H9 (cell line): Measurements from ENCODE around the gene ATAT1. TPM values are rescaled to one million over a fixed set of nuclear protein-coding genes. Genes with fewer than 3 reads are reported as not detected.

Experiments used
- DNase-seq: peaks from one replicate; pipeline ENCODE4 v3.0.0-alpha.2; 2017
- H2AFZ ChIP-seq: one replicate; pipeline ENCODE4 v1.6.1; 2013; ENCODE audit warnings: mild to moderate bottlenecking, low read length, control low read depth, moderate library complexity
- H2AK5ac ChIP-seq: 2 replicates; pipeline ENCODE4 v1.6.1; 2013; ENCODE audit warnings: low read length, control low read depth, mixed read lengths; ENCODE audit not compliant: insufficient read length
- H2BK120ac ChIP-seq: one replicate; pipeline ENCODE4 v1.6.1; 2013; ENCODE audit warnings: low read depth, mild to moderate bottlenecking, low read length, control low read depth, inconsistent platforms; ENCODE audit not compliant: poor library complexity, severe bottlenecking
- H2BK12ac ChIP-seq: 2 replicates; pipeline ENCODE4 v1.6.1; 2013; ENCODE audit warnings: low read length, control low read depth, mixed read lengths, low read depth; ENCODE audit not compliant: insufficient read length
- H2BK15ac ChIP-seq: 2 replicates; pipeline ENCODE4 v1.6.1; 2013; ENCODE audit warnings: low read depth, low read length, control low read depth
- H2BK20ac ChIP-seq: one replicate; pipeline ENCODE4 v1.6.1; 2013; ENCODE audit warnings: low read depth, mild to moderate bottlenecking, low read length, control low read depth, inconsistent platforms; ENCODE audit not compliant: poor library complexity, severe bottlenecking
- H2BK5ac ChIP-seq: 2 replicates; pipeline ENCODE4 v1.6.1; 2013; ENCODE audit warnings: low read length, control low read depth, mixed read lengths; ENCODE audit not compliant: insufficient read length
- H3K14ac ChIP-seq: 2 replicates; pipeline ENCODE4 v1.6.1; 2013; ENCODE audit warnings: low read length, control low read depth; ENCODE audit not compliant: insufficient read depth
- H3K18ac ChIP-seq: 2 replicates; pipeline ENCODE4 v1.6.1; 2013; ENCODE audit warnings: low read depth, mild to moderate bottlenecking, mixed read lengths, low read length, control low read depth; ENCODE audit not compliant: insufficient read length
- H3K23ac ChIP-seq: 2 replicates; pipeline ENCODE4 v1.6.1; 2013; ENCODE audit warnings: low read length, control low read depth, mixed read lengths, low read depth; ENCODE audit not compliant: insufficient read length
- H3K23me2 ChIP-seq: 2 replicates; pipeline ENCODE4 v1.6.1; 2013; ENCODE audit warnings: low read depth, mild to moderate bottlenecking, mixed read lengths, low read length, control low read depth; ENCODE audit not compliant: insufficient read length, poor library complexity, severe bottlenecking
- H3K27ac ChIP-seq: 2 replicates; pipeline ENCODE4 v1.5.1; 2013; ENCODE audit warnings: low read length, control low read depth, mixed read lengths, low read depth; ENCODE audit not compliant: insufficient read length
- H3K27me3 ChIP-seq: 2 replicates; pipeline ENCODE4 v1.6.1; 2013; ENCODE audit warnings: low read length, control low read depth, inconsistent platforms; ENCODE audit not compliant: insufficient read depth
- H3K4ac ChIP-seq: 2 replicates; pipeline ENCODE4 v1.6.1; 2013; ENCODE audit warnings: low read depth, mild to moderate bottlenecking, control low read depth, inconsistent platforms, low read length, moderate library complexity
- H3K4me1 ChIP-seq: 2 replicates; pipeline ENCODE4 v1.6.1; 2013; ENCODE audit warnings: low read length, control low read depth, inconsistent platforms; ENCODE audit not compliant: insufficient read depth
- H3K4me2 ChIP-seq: 2 replicates; pipeline ENCODE4 v1.6.1; 2013; ENCODE audit warnings: low read length, control low read depth, mixed read lengths; ENCODE audit not compliant: insufficient read length, insufficient read depth
- H3K56ac ChIP-seq: 2 replicates; pipeline ENCODE4 v1.6.1; 2013; ENCODE audit warnings: low read depth, mild to moderate bottlenecking, mixed read lengths, low read length, control low read depth; ENCODE audit not compliant: insufficient read length
- H3K79me1 ChIP-seq: 2 replicates; pipeline ENCODE4 v1.6.1; 2013; ENCODE audit warnings: low read depth, mild to moderate bottlenecking, moderate library complexity, low read length, control low read depth, inconsistent platforms; ENCODE audit not compliant: insufficient read depth, poor library complexity, severe bottlenecking
- H3K79me2 ChIP-seq: 2 replicates; pipeline ENCODE4 v1.6.1; 2013; ENCODE audit warnings: low read length, control low read depth, inconsistent platforms; ENCODE audit not compliant: insufficient read depth
- H3K9ac ChIP-seq: 2 replicates; pipeline ENCODE4 v1.6.1; 2013; ENCODE audit warnings: low read length, control low read depth, mixed read lengths; ENCODE audit not compliant: insufficient read length; ENCODE audit errors: extremely low read depth
- H3K9me3 ChIP-seq: one replicate; pipeline ENCODE4 v1.6.1; 2013; ENCODE audit warnings: low read depth, low read length, inconsistent platforms; ENCODE audit not compliant: control insufficient read depth
- H3T11ph ChIP-seq: one replicate; pipeline ENCODE4 v1.6.1; 2013; ENCODE audit warnings: mild to moderate bottlenecking, low read length, control low read depth, inconsistent platforms
- H4K20me1 ChIP-seq: one replicate; pipeline ENCODE4 v1.6.1; 2013; ENCODE audit not compliant: control insufficient read depth, insufficient read length, insufficient read depth
- H4K5ac ChIP-seq: 2 replicates; pipeline ENCODE4 v1.6.1; 2013; ENCODE audit warnings: low read depth, mild to moderate bottlenecking, mixed read lengths, low read length, control low read depth; ENCODE audit not compliant: insufficient read length
- H4K8ac ChIP-seq: replicated peaks from 2 replicates; pipeline ENCODE4 v1.6.1; 2013; ENCODE audit warnings: low read length, control low read depth, mixed read lengths, low read depth; ENCODE audit not compliant: insufficient read length
- H4K91ac ChIP-seq: 2 replicates; pipeline ENCODE4 v1.6.1; 2013; ENCODE audit warnings: low read depth, mild to moderate bottlenecking, moderate library complexity, mixed read lengths, low read length, control low read depth; ENCODE audit not compliant: insufficient read length
- H3K27ac Mint-ChIP-seq, 3 experiments: 2 replicates in 2 of 3; 3 replicates in 1 of 3; pipeline ENCODE4 v1.8.0; 2020 to 2021; ENCODE audit warnings: mixed read lengths in 3 of 3, mild to moderate bottlenecking in 1 of 3, moderate library complexity in 1 of 3
- H3K27me3 Mint-ChIP-seq: 2 replicates; pipeline ENCODE4 v1.8.0; 2021; ENCODE audit warnings: low read depth, mild to moderate bottlenecking, moderate library complexity, mixed read lengths
- H3K36me3 Mint-ChIP-seq, 3 experiments: 2 replicates in 2 of 3; 3 replicates in 1 of 3; pipeline ENCODE4 v1.8.0; 2020 to 2021; ENCODE audit warnings: low read depth in 3 of 3, mixed read lengths in 3 of 3; ENCODE audit not compliant: insufficient read depth in 1 of 3
- H3K4me1 Mint-ChIP-seq, 2 experiments: 2 replicates each; pipeline ENCODE4 v1.8.0; 2020; ENCODE audit warnings: mixed read lengths in 2 of 2
- H3K4me3 Mint-ChIP-seq, 2 experiments: 2 replicates in 1 of 2; 3 replicates in 1 of 2; pipeline ENCODE4 v1.8.0; 2020 to 2021; ENCODE audit warnings: mild to moderate bottlenecking in 2 of 2, mixed read lengths in 2 of 2, moderate library complexity in 1 of 2
- H3K9me3 Mint-ChIP-seq, 2 experiments: 2 replicates in 1 of 2; 3 replicates in 1 of 2; pipeline ENCODE4 v1.8.0; 2020; ENCODE audit warnings: mild to moderate bottlenecking in 2 of 2, mixed read lengths in 2 of 2, moderate library complexity in 1 of 2
- WGBS: extraction: QIAGEN DNeasy Blood & Tissue Kit; methylation state at CpG from one replicate; pipeline ENCODE4 v1.1.7; 2013; ENCODE audit warnings: missing lambda C conversion rate, low lambda C conversion rate, mixed read lengths; ENCODE audit not compliant: insufficient read length; ENCODE audit errors: extremely low coverage; 5-methylcytosine and 5-hydroxymethylcytosine counted together
- total RNA-seq: library from RNA; stranded (reverse); gene quantifications from 2 replicates; pipeline ENCODE4 v1.2.1, GENCODE V29; 2021
- TF ChIP-seq, protein P1 (sequence below): fragments of 200-600 bp; sonication (generic); conservative IDR thresholded peaks from 3 replicates; pipeline ENCODE4 v1.8.0; 2021; ENCODE audit warnings: antibody characterized with exemption, mild to moderate bottlenecking

Gene ATAT1
- total RNA-seq, 1 experiment from 2014 or later = 20.1 TPM

DNA sequence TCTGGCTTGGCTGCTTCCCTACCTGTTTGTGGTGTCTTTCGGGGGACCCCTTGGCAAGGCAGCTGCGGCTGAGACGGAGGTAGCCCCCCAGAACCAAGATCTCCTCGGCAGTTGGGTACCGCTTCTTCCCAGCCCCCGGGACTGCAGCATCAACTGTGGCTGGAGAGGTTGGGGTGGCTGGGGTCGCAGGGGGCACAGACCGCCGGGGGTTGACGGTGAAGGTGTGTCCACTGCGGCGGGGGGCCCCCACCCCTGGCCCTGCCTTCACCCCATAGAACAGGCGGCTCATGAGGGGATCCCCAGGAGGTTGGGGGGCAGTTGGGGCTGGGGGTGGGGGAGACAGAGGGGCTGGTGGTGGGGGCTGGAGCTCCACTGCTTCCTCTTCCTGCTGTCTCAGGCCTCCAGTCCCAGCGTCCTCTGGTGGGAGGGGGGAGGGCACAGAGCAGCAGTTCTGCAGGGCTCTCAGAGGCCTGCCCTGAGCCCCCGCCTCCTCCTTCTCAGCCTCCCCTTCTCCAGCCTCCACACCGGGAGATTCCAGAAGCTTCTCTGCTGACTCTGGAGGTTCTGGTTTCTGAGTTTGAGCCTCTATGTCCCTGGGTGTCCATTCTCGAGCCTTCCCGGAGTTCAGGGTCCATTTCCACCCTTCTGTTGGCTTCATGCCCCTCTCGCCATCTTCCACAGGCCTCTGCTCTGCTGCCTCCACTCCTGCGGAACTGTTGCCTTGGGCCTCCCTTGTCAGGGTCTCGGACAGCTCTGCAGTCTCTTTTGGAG is 57.9 kb downstream of the ATAT1 start:
- Mint-ChIP-seq H3K4me1 (peaks cover 68 to 72% of the 10 kb centered on the region in 2 experiments), H3K27ac (peak overlapping the region in 1 of 3 experiments; percentile 14; a peak in 3 of 7 replicates), H3K27me3 (peaks cover 3% of the 10 kb centered on the region; the same call in 1 of the 2 replicates), H3K36me3 (peaks cover 7 to 27% (median 18%) of the 10 kb centered on the region in 3 experiments; a peak in 6 of 7 replicates), H3K9me3 (no peaks in the 10 kb centered on the region; a peak in 1 of 5 replicates), H3K4me3 (peak overlapping the region; percentile 35 to 88)
- TF ChIP-seq, protein P1, sequence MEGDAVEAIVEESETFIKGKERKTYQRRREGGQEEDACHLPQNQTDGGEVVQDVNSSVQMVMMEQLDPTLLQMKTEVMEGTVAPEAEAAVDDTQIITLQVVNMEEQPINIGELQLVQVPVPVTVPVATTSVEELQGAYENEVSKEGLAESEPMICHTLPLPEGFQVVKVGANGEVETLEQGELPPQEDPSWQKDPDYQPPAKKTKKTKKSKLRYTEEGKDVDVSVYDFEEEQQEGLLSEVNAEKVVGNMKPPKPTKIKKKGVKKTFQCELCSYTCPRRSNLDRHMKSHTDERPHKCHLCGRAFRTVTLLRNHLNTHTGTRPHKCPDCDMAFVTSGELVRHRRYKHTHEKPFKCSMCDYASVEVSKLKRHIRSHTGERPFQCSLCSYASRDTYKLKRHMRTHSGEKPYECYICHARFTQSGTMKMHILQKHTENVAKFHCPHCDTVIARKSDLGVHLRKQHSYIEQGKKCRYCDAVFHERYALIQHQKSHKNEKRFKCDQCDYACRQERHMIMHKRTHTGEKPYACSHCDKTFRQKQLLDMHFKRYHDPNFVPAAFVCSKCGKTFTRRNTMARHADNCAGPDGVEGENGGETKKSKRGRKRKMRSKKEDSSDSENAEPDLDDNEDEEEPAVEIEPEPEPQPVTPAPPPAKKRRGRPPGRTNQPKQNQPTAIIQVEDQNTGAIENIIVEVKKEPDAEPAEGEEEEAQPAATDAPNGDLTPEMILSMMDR = no peak
- H3K27ac ChIP-seq = no peak overlapping the region
- H3K9ac ChIP-seq = no peak overlapping the region
- H2AK5ac ChIP-seq = no peak overlapping the region
- H2BK15ac ChIP-seq = no peak overlapping the region
- no CpG with 5 or more reads among the region's 21 CpGs for WGBS
- H3K23me2 ChIP-seq = peaks cover 22% of the 10 kb centered on the region
- no peak overlapping the region for H3T11ph ChIP-seq
- no peak overlapping the region for H4K91ac ChIP-seq
- H4K5ac ChIP-seq = no peak overlapping the region
- H3K4ac ChIP-seq = no peak overlapping the region
- no peak overlapping the region; the same call in 1 of the 2 replicates for H3K14ac ChIP-seq
- H4K20me1 ChIP-seq = no peaks in the 10 kb centered on the region
- no peak for DNase-seq
- H3K79me1 ChIP-seq = no peaks in the 10 kb centered on the region
- H3K79me2 ChIP-seq = peaks cover 2% of the 10 kb centered on the region; the same call in 1 of the 2 replicates
- H3K9me3 ChIP-seq = no peaks in the 10 kb centered on the region
- no peak overlapping the region for H2BK20ac ChIP-seq
- H3K4me1 ChIP-seq = peaks cover 14% of the 10 kb centered on the region; the same call in 1 of the 2 replicates
- H3K23ac ChIP-seq = no peak overlapping the region
- peak overlapping the region; percentile 40 for H3K4me2 ChIP-seq
- H2BK12ac ChIP-seq = no peak overlapping the region
- H3K18ac ChIP-seq = no peak overlapping the region
- H2BK120ac ChIP-seq = no peak overlapping the region
- H3K56ac ChIP-seq = no peak overlapping the region
- H3K27me3 ChIP-seq = no peaks in the 10 kb centered on the region
- H2AFZ ChIP-seq = no peak overlapping the region
- H4K8ac ChIP-seq = no peak overlapping the region
- no peak overlapping the region for H2BK5ac ChIP-seq
